NB4 (cell line): ENCODE measurements around the gene MUC5B.

ENCODE experiments used
- POLR2A ChIP-seq: IDR thresholded peaks from 2 replicates; pipeline ENCODE4 v1.6.1; 2011; ENCODE audit warnings: mild to moderate bottlenecking; ENCODE audit not compliant: insufficient read length; ENCODE audit errors: extremely low read depth
- TF ChIP-seq, protein P1 (sequence below): IDR thresholded peaks from one replicate; pipeline ENCODE4 v1.5.1; 2012; ENCODE audit warnings: low read depth, low read length

DNA sequence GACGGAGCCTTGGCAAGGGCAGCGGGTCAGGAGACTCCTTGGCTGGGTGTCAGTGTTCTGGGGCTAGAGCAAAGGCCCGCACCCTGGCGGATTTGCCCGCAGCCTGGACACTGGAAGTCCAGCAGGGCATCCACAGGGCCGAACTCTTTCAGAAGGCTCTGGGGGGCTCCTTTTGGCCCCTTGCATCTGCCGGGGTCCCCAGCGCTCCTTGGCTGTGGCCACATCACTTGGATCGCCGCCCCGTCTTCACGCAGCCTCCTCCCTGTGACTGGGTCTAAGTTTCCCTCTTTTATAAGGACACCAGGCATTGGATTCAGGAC lies 45.1 kb upstream of the MUC5B start:
- TF ChIP-seq, protein P1, sequence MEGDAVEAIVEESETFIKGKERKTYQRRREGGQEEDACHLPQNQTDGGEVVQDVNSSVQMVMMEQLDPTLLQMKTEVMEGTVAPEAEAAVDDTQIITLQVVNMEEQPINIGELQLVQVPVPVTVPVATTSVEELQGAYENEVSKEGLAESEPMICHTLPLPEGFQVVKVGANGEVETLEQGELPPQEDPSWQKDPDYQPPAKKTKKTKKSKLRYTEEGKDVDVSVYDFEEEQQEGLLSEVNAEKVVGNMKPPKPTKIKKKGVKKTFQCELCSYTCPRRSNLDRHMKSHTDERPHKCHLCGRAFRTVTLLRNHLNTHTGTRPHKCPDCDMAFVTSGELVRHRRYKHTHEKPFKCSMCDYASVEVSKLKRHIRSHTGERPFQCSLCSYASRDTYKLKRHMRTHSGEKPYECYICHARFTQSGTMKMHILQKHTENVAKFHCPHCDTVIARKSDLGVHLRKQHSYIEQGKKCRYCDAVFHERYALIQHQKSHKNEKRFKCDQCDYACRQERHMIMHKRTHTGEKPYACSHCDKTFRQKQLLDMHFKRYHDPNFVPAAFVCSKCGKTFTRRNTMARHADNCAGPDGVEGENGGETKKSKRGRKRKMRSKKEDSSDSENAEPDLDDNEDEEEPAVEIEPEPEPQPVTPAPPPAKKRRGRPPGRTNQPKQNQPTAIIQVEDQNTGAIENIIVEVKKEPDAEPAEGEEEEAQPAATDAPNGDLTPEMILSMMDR = no peak
- TF ChIP-seq POLR2A = no peak
